SH-SY5Y (cell line): ENCODE results near the gene MED10.

ENCODE experiments used
- GATA2 ChIP-seq: IDR thresholded peaks from 2 replicates; pipeline ENCODE4 v1.6.1; 2011; ENCODE audit warnings: mild to moderate bottlenecking, low read depth, low read length
- GATA3 ChIP-seq: IDR thresholded peaks from 2 replicates; pipeline ENCODE4 v1.6.1; 2011; ENCODE audit warnings: low read depth, mild to moderate bottlenecking, low read length, moderate library complexity

MED10 gene

GRCh38 chr5:6393596-6394194 lies 15.3 kb upstream of the MED10 start:
- TF ChIP-seq GATA2, result no peak
- TF ChIP-seq GATA3, result no peak

GRCh38 chr5:6392561-6392960 lies 14.2 kb upstream of the MED10 start:
- no peak for TF ChIP-seq GATA2
- TF ChIP-seq GATA3, result no peak

GRCh38 chr5:6391151-6391550 lies 12.8 kb upstream of the MED10 start:
- TF ChIP-seq GATA3, result no peak
- no peak for TF ChIP-seq GATA2

- TF ChIP-seq GATA3, result no peak
- TF ChIP-seq GATA2, result no peak
Observed at GRCh38 chr5:6389946-6390530, 11.7 kb upstream of the MED10 start.

GRCh38 chr5:6389397-6389796 lies 11.1 kb upstream of the MED10 start:
- TF ChIP-seq GATA3 (no peak), GATA2 (no peak)

GRCh38 chr5:6387970-6388369 lies 9.6 kb upstream of the MED10 start:
- no peak for TF ChIP-seq GATA3
- TF ChIP-seq GATA2, result no peak

GRCh38 chr5:6386271-6386670 lies 7.9 kb upstream of the MED10 start:
- TF ChIP-seq GATA2, result no peak
- no peak for TF ChIP-seq GATA3

GRCh38 chr5:6384856-6385255 lies 6.5 kb upstream of the MED10 start:
- TF ChIP-seq GATA2 (no peak), GATA3 (no peak)

- TF ChIP-seq GATA3 (no peak), GATA2 (no peak)
Observed at GRCh38 chr5:6383376-6383775, 5.0 kb upstream of the MED10 start.

GRCh38 chr5:6379246-6379645 lies 899 bp upstream of the MED10 start:
- TF ChIP-seq GATA3 (no peak), GATA2 (no peak)

DNA sequence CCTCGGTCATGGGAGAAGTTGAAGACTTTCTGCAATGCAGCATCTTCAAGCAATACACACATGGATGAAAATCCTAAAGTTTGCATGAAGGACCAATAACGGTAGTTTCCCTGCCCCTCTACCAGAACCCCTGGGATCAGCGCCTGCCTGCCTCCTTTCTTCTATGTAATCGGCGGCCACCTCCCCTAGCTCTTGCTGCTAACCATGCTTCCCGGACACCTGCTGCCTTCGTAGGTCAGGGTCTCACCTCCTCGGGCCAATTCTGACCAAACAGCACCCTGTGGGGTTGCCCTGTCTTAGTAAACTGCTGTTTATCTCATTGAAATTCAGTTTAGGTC lies 388 bp upstream of the MED10 start:
- TF ChIP-seq GATA3, result no peak
- no peak for TF ChIP-seq GATA2

GRCh38 chr5:6377582-6377904 lies 804 bp downstream of the MED10 start:
- TF ChIP-seq GATA3 (no peak), GATA2 (no peak)

GRCh38 chr5:6376974-6377520 lies 1.3 kb downstream of the MED10 start:
- TF ChIP-seq GATA2 (no peak), GATA3 (no peak)

DNA sequence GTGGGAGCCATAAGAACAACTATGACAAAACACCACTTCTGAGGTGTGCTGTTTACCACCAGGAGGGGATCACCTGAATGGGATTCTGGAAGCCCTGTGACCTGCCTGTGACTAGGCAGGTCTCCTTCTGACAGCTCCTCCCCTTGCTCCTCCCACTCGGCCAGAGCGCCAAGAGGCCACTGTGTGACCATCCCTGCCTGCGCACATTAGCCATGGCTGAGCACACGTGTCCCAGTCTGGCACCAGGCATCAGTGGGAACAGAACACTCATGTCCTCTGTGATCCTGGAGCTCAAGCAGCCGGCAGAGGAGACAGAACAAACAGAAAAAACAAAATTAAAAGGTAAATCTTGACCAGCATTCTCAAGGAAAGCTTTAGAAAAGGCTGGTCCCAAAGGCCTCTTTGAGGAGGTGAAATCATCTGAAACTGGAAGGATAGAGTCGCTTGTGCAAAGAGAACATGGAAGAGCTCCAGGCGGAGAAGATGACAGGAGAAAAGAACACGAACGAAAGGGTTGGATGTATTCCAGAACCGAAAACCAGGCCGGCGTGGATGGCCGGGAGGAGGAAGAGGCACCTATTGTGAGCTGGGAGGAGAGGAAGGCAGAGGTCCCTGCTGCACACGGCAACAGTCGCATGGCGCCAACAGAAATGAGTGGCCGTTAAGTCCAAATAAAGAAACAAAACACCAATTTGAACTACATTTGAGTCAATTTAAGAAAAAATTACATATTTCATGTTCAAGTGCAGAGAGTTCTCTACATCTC lies 5.1 kb downstream of the MED10 start:
- TF ChIP-seq GATA2, result no peak
- no peak for TF ChIP-seq GATA3
